H1 (cell line): ENCODE results near the gene HNF4A. TPM values are rescaled to one million over a fixed set of nuclear protein-coding genes. Genes with fewer than 3 reads are reported as not detected.
A peak's percentile ranks its signal among the peaks of the same experiment; 100 is the strongest.

Source experiments
- CTCF ChIA-PET: fragments of 300-600 bp; sonication (Branson Sonifier 250); formaldehyde crosslinking; loops from one replicate; lab custom pipeline; 2021; ENCODE audit not compliant: partially characterized antibody; lab: Charles Lee
- POLR2A ChIA-PET: fragments of 300-600 bp; sonication (Branson Sonifier 250); formaldehyde crosslinking; loops from one replicate; lab custom pipeline; 2021; ENCODE audit warnings: inconsistent platforms; ENCODE audit not compliant: partially characterized antibody; lab: Charles Lee
- DNase-seq, 2 experiments: peaks; one replicate each; pipeline versions ENCODE4 v3.0.0 to v3.0.0-alpha.2; 2010 to 2022; ENCODE audit warnings: low spot score in 2 of 2, low read depth in 1 of 2, mixed read lengths in 1 of 2
- FAIRE-seq: peaks from 2 replicates; lab custom pipeline; 2011; peaks lifted over from hg19 to GRCh38; lab: Jason Lieb, UNC
- H2AFZ ChIP-seq: 2 replicates; pipeline ENCODE4 v1.8.1; 2012; ENCODE audit warnings: low read length, inconsistent platforms
- H2AK5ac ChIP-seq: 2 replicates; pipeline ENCODE4 v1.6.1; 2013; ENCODE audit warnings: low read depth, low read length
- H2BK120ac ChIP-seq: replicated peaks from 2 replicates; pipeline ENCODE3; 2013; ENCODE audit warnings: low read depth, low read length, inconsistent platforms
- H2BK12ac ChIP-seq: 2 replicates; pipeline ENCODE4 v1.6.1; 2013; ENCODE audit warnings: low read depth, low read length
- H2BK15ac ChIP-seq: 2 replicates; pipeline ENCODE4 v1.6.1; 2013; ENCODE audit warnings: low read length
- H2BK20ac ChIP-seq: 2 replicates; pipeline ENCODE4 v1.6.1; 2013; ENCODE audit warnings: low read length
- H2BK5ac ChIP-seq: 2 replicates; pipeline ENCODE4 v1.6.1; 2013; ENCODE audit warnings: low read depth, low read length
- H3K14ac ChIP-seq: 2 replicates; pipeline ENCODE4 v1.6.1; 2013; ENCODE audit warnings: inconsistent platforms; ENCODE audit not compliant: insufficient read length
- H3K18ac ChIP-seq: 2 replicates; pipeline ENCODE4 v1.6.1; 2013; ENCODE audit warnings: low read length; ENCODE audit errors: extremely low read depth
- H3K23ac ChIP-seq: 2 replicates; pipeline ENCODE4 v1.6.1; 2013; ENCODE audit warnings: inconsistent platforms; ENCODE audit not compliant: insufficient read length
- H3K23me2 ChIP-seq: 2 replicates; pipeline ENCODE4 v1.6.1; 2013; ENCODE audit warnings: low read depth, low read length
- H3K27ac ChIP-seq: 2 replicates; pipeline ENCODE4 v1.6.1; 2011; ENCODE audit warnings: low read depth, low read length, inconsistent platforms
- H3K27me3 ChIP-seq, 4 experiments: replicated peaks in 1 of 4; 1 replicate in 1 of 4; 2 replicates in 3 of 4; pipeline versions ENCODE4 v1.6.1 to v1.8.1; 2011 to 2013; ENCODE audit warnings: low read length in 3 of 4, mild to moderate bottlenecking in 3 of 4, inconsistent platforms in 2 of 4, mixed read lengths in 2 of 4, moderate library complexity in 1 of 4; ENCODE audit not compliant: control insufficient read depth in 3 of 4, insufficient read depth in 3 of 4; ENCODE audit errors: extremely low read depth in 1 of 4
- H3K36me3 ChIP-seq, 4 experiments: 2 replicates each; pipeline versions ENCODE4 v1.6.1 to v1.8.1; 2011 to 2013; ENCODE audit warnings: mild to moderate bottlenecking in 4 of 4, low read length in 3 of 4, moderate library complexity in 2 of 4, control low read depth in 1 of 4, inconsistent platforms in 1 of 4; ENCODE audit not compliant: insufficient read depth in 4 of 4, control insufficient read depth in 2 of 4
- H3K4ac ChIP-seq: replicated peaks from 2 replicates; pipeline ENCODE3; 2013; ENCODE audit warnings: low read length, low read depth, mixed read lengths, inconsistent platforms; ENCODE audit not compliant: insufficient read length
- H3K4me1 ChIP-seq, 4 experiments: replicated peaks in 1 of 4; 1 replicate in 1 of 4; 2 replicates in 3 of 4; pipeline versions ENCODE4 v1.6.1 to v1.8.1; 2011 to 2013; ENCODE audit warnings: low read length in 3 of 4, inconsistent platforms in 2 of 4, mixed read lengths in 1 of 4; ENCODE audit not compliant: insufficient read depth in 4 of 4, control insufficient read depth in 3 of 4
- H3K4me2 ChIP-seq, 2 experiments: 2 replicates each; pipeline versions ENCODE4 v1.6.1 to v1.8.1; 2011 to 2013; ENCODE audit warnings: low read depth in 2 of 2, low read length in 2 of 2, control low read depth in 1 of 2, inconsistent platforms in 1 of 2, mild to moderate bottlenecking in 1 of 2; ENCODE audit not compliant: insufficient read depth in 1 of 2
- H3K4me3 ChIP-seq, 4 experiments: fragments of 200-600, 300-600 bp in 1 of 4; sonication (generic), shearing (Covaris generic), sonication (Bioruptor Twin) in 1 of 4; 2 replicates each; pipeline versions ENCODE4 v1.5.1 to v1.8.1; 2011 to 2016; ENCODE audit warnings: low read length in 4 of 4, low read depth in 3 of 4, control low read depth in 2 of 4, inconsistent platforms in 2 of 4, mild to moderate bottlenecking in 2 of 4, mixed read lengths in 1 of 4, moderate library complexity in 1 of 4; ENCODE audit not compliant: insufficient read depth in 2 of 4; ENCODE audit errors: extremely low read depth in 1 of 4
- H3K56ac ChIP-seq: replicated peaks from 2 replicates; pipeline ENCODE3; 2013; ENCODE audit warnings: low read depth, mild to moderate bottlenecking, mixed read lengths, low read length, inconsistent platforms; ENCODE audit not compliant: insufficient read length
- H3K79me1 ChIP-seq: 2 replicates; pipeline ENCODE4 v1.6.1; 2013; ENCODE audit warnings: low read depth, low read length, control low read depth
- H3K79me2 ChIP-seq, 2 experiments: 2 replicates each; pipeline versions ENCODE4 v1.6.1 to v1.8.1; 2012 to 2013; ENCODE audit warnings: low read length in 2 of 2, mild to moderate bottlenecking in 2 of 2, inconsistent platforms in 1 of 2; ENCODE audit not compliant: insufficient read depth in 2 of 2, control insufficient read depth in 1 of 2
- H3K9ac ChIP-seq, 4 experiments: replicated peaks in 1 of 4; 1 replicate in 1 of 4; 2 replicates in 3 of 4; pipeline versions ENCODE4 v1.6.1 to v1.8.1; 2011 to 2013; ENCODE audit warnings: low read depth in 3 of 4, low read length in 3 of 4, control low read depth in 2 of 4, mild to moderate bottlenecking in 2 of 4, moderate library complexity in 2 of 4, inconsistent platforms in 1 of 4; ENCODE audit errors: extremely low read depth in 1 of 4
- H3K9me3 ChIP-seq, 2 experiments: 2 replicates each; pipeline versions ENCODE4 v1.6.1 to v1.8.1; 2012 to 2013; ENCODE audit warnings: mild to moderate bottlenecking in 2 of 2, moderate library complexity in 2 of 2, control low read depth in 1 of 2, inconsistent platforms in 1 of 2, low read depth in 1 of 2, low read length in 1 of 2, mixed read lengths in 1 of 2; ENCODE audit not compliant: insufficient read depth in 2 of 2
- H4K20me1 ChIP-seq, 2 experiments: replicated peaks in 1 of 2; 2 replicates each; pipeline versions ENCODE3 to v1.8.1; 2011 to 2013; ENCODE audit warnings: inconsistent platforms in 2 of 2, low read length in 2 of 2, mild to moderate bottlenecking in 1 of 2; ENCODE audit not compliant: insufficient read depth in 2 of 2, control insufficient read depth in 1 of 2
- H4K5ac ChIP-seq: 2 replicates; pipeline ENCODE4 v1.6.1; 2013; ENCODE audit warnings: low read length, low read depth, mixed read lengths, inconsistent platforms; ENCODE audit not compliant: insufficient read length
- H4K8ac ChIP-seq: 2 replicates; pipeline ENCODE4 v1.8.0; 2013; ENCODE audit warnings: mild to moderate bottlenecking, moderate library complexity, low read length, inconsistent platforms; ENCODE audit not compliant: insufficient read depth; ENCODE audit errors: extremely low read depth
- H4K91ac ChIP-seq: replicated peaks from 2 replicates; pipeline ENCODE3; 2013; ENCODE audit warnings: low read length, mixed read lengths, inconsistent platforms; ENCODE audit not compliant: insufficient read length
- NANOG ChIP-seq: IDR thresholded peaks from 2 replicates; pipeline ENCODE4 v1.6.1; 2011; ENCODE audit warnings: low read length, low read depth, mild to moderate bottlenecking, inconsistent platforms; ENCODE audit not compliant: insufficient read depth, poor library complexity, severe bottlenecking
- POU5F1 ChIP-seq: IDR thresholded peaks from 2 replicates; pipeline ENCODE4 v1.6.1; 2011; ENCODE audit warnings: low read depth, mild to moderate bottlenecking, low read length, moderate library complexity
- WGBS, 2 experiments: shearing (Covaris generic) in 1 of 2; methylation state at CpG; one replicate each; pipeline versions ENCODE4 v1.1.6 to v1.1.7; 2013 to 2015; ENCODE audit warnings: low lambda C conversion rate in 2 of 2, mixed read lengths in 2 of 2, inconsistent platforms in 1 of 2, low coverage in 1 of 2, missing lambda C conversion rate in 1 of 2; ENCODE audit not compliant: insufficient replicate concordance in 2 of 2, insufficient coverage in 1 of 2, insufficient read length in 1 of 2; ENCODE audit errors: extremely low coverage in 1 of 2, missing lambda C conversion rate in 1 of 2; 5-methylcytosine and 5-hydroxymethylcytosine counted together
- polyA plus RNA-seq, 7 experiments: library from polyadenylated mRNA; depleted of rRNA in 3 of 7; stranded (reverse) in 5 of 7; unstranded in 2 of 7; fragments of >200 nt in 5 of 7; fragments of 200-250 nt in 2 of 7; gene quantifications; 1 replicate in 5 of 7; 2 replicates in 1 of 7; 4 replicates in 1 of 7; pipeline versions ENCODE4 v1.2.1 to v1.2.3, GENCODE V29; 2011 to 2013; ENCODE audit warnings: missing spikeins in 2 of 7, mixed read lengths in 2 of 7
- total RNA-seq: library from RNA; stranded (reverse); fragmentation: NEBNext Ultra II Directional; extraction: Animal tissue kit (Norgen Biotek cat#: 25700); gene quantifications from 2 replicates; pipeline ENCODE4 v1.2.1, GENCODE V29; 2021

Gene HNF4A
- total and polyA plus RNA-seq, 2 of the 8 experiments (the other 6 are each of a cell fraction or from before 2014, with no cell fraction given) = 0.03 TPM; not detected in 1

GRCh38 chr20:44324343-44324742 lies 31.2 kb upstream of the HNF4A start:
- no peaks in the 10 kb centered on the region for H3K9me3 ChIP-seq
- no peak overlapping the region for H3K23ac ChIP-seq
- 0 out of 2 replicates have a peak overlapping the region, but pooled peaks have one; percentile 2 for H2AFZ ChIP-seq
- H3K4me2 ChIP-seq = peak overlapping the region in 1 of 2 experiments; percentile 35; a peak in 1 of 4 replicates
- DNase-seq = no peak
- CTCF ChIA-PET = interaction anchor here (1.2 to 4.9 kb wide), 5 partner anchors 13 to 208 kb away, joined by 3 to 40 read pairs (median 7); partner anchors contain the start of gene FITM2
- FAIRE-seq = no peak
- peak overlapping the region; percentile 75; the same call in 1 of the 2 replicates for H2BK12ac ChIP-seq
- no peaks in the 10 kb centered on the region for H3K36me3 ChIP-seq
- no peaks in the 10 kb centered on the region; the same call in 1 of the 2 replicates for H3K23me2 ChIP-seq
- H4K5ac ChIP-seq = no peak overlapping the region
- no peak overlapping the region for H3K27ac ChIP-seq
- H3K56ac ChIP-seq = no peak overlapping the region
- POLR2A ChIA-PET = interaction anchor here (1.3 to 4.0 kb wide), 2 partner anchors 13 to 77 kb away, joined by 5 to 14 read pairs; partner anchors contain the start of genes FITM2 and GDAP1L1
- no peaks in the 10 kb centered on the region; a peak in 1 of 7 replicates for H3K27me3 ChIP-seq
- H2AK5ac ChIP-seq = no peak overlapping the region
- H3K9ac ChIP-seq = no peak overlapping the region
- TF ChIP-seq POU5F1 = no peak
- TF ChIP-seq NANOG = peak; percentile 26
- TF ChIP-seq, all 59 proteins: peak for 1
- Histone ChIP-seq H2BK20ac (peak overlapping the region; percentile 23; the same call in 1 of the 2 replicates), H4K8ac (no peak overlapping the region; the same call in 1 of the 2 replicates), H3K4me3 (no peak overlapping the region), H3K79me1 (no peaks in the 10 kb centered on the region), H3K18ac (no peak overlapping the region), H4K20me1 (no peaks in the 10 kb centered on the region), H3K4me1 (peaks cover 0 to 10% (median 4%) of the 10 kb centered on the region in 4 experiments; a peak in 6 of 7 replicates), H2BK5ac (peak overlapping the region; percentile 27; the same call in 1 of the 2 replicates), H4K91ac (peak overlapping the region; percentile 80), H3K14ac (no peak overlapping the region), H2BK120ac (no peak overlapping the region), H3K79me2 (no peaks in the 10 kb centered on the region), H3K4ac (peak overlapping the region; percentile 65), H2BK15ac (0 out of 2 replicates have a peak overlapping the region, but pooled peaks have one; percentile 81)
- WGBS, 2 experiments = 25% methylated on average over 1 of the region's 1 CpG; no CpG with 5 or more reads in 1 of the 2 experiments
